ENCODE results near the gene MYO10. TPM values are rescaled to one million over a fixed set of nuclear protein-coding genes. Genes with fewer than 3 reads are reported as not detected.

MYO10 gene
- total RNA-seq, 1 experiment from 2014 or later = 89.8 TPM

DNA sequence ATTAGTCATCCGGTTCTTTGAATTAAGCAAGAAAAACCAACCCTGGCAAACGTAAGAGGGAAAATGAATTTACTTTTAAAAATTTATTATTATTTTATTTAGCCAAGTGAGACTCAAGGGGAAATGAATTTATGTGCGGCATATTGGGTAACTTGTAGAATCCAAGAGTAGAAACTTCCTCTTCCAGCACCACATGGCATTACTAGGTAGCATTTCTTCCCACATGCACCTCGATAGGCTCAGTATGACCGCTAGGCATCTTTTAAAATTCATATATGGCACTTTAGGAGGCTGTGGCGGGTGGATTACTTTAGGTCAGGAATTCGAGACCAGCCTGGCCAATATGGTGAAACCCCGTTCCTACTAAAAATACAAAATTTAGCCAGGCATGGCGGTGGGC lies 17.6 kb upstream of the MYO10 start (continued):
- TF ChIP-seq, protein P1, sequence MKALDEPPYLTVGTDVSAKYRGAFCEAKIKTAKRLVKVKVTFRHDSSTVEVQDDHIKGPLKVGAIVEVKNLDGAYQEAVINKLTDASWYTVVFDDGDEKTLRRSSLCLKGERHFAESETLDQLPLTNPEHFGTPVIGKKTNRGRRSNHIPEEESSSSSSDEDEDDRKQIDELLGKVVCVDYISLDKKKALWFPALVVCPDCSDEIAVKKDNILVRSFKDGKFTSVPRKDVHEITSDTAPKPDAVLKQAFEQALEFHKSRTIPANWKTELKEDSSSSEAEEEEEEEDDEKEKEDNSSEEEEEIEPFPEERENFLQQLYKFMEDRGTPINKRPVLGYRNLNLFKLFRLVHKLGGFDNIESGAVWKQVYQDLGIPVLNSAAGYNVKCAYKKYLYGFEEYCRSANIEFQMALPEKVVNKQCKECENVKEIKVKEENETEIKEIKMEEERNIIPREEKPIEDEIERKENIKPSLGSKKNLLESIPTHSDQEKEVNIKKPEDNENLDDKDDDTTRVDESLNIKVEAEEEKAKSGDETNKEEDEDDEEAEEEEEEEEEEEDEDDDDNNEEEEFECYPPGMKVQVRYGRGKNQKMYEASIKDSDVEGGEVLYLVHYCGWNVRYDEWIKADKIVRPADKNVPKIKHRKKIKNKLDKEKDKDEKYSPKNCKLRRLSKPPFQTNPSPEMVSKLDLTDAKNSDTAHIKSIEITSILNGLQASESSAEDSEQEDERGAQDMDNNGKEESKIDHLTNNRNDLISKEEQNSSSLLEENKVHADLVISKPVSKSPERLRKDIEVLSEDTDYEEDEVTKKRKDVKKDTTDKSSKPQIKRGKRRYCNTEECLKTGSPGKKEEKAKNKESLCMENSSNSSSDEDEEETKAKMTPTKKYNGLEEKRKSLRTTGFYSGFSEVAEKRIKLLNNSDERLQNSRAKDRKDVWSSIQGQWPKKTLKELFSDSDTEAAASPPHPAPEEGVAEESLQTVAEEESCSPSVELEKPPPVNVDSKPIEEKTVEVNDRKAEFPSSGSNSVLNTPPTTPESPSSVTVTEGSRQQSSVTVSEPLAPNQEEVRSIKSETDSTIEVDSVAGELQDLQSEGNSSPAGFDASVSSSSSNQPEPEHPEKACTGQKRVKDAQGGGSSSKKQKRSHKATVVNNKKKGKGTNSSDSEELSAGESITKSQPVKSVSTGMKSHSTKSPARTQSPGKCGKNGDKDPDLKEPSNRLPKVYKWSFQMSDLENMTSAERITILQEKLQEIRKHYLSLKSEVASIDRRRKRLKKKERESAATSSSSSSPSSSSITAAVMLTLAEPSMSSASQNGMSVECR (CRISPR knock-in tag; IDR thresholded peaks at IDR 0.05; ENCODE audit: borderline replicate concordance) = no peak
- no peak for TF ChIP-seq FOXP1 (CRISPR knock-in tag; IDR thresholded peaks at IDR 0.05; ENCODE audit: borderline replicate concordance)
- TF ChIP-seq, protein P2, sequence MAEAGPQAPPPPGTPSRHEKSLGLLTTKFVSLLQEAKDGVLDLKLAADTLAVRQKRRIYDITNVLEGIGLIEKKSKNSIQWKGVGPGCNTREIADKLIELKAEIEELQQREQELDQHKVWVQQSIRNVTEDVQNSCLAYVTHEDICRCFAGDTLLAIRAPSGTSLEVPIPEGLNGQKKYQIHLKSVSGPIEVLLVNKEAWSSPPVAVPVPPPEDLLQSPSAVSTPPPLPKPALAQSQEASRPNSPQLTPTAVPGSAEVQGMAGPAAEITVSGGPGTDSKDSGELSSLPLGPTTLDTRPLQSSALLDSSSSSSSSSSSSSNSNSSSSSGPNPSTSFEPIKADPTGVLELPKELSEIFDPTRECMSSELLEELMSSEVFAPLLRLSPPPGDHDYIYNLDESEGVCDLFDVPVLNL (CRISPR knock-in tag; IDR thresholded peaks at IDR 0.05; ENCODE audit: borderline replicate concordance, low read depth) = no peak
- no peak for TF ChIP-seq TP53 (CRISPR knock-in tag; IDR thresholded peaks at IDR 0.05)
- TF ChIP-seq, protein P3, sequence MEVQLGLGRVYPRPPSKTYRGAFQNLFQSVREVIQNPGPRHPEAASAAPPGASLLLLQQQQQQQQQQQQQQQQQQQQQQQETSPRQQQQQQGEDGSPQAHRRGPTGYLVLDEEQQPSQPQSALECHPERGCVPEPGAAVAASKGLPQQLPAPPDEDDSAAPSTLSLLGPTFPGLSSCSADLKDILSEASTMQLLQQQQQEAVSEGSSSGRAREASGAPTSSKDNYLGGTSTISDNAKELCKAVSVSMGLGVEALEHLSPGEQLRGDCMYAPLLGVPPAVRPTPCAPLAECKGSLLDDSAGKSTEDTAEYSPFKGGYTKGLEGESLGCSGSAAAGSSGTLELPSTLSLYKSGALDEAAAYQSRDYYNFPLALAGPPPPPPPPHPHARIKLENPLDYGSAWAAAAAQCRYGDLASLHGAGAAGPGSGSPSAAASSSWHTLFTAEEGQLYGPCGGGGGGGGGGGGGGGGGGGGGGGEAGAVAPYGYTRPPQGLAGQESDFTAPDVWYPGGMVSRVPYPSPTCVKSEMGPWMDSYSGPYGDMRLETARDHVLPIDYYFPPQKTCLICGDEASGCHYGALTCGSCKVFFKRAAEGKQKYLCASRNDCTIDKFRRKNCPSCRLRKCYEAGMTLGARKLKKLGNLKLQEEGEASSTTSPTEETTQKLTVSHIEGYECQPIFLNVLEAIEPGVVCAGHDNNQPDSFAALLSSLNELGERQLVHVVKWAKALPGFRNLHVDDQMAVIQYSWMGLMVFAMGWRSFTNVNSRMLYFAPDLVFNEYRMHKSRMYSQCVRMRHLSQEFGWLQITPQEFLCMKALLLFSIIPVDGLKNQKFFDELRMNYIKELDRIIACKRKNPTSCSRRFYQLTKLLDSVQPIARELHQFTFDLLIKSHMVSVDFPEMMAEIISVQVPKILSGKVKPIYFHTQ (CRISPR knock-in tag; IDR thresholded peaks at IDR 0.05) = no peak
- no peak for TF ChIP-seq ETV6 (CRISPR knock-in tag; IDR thresholded peaks at IDR 0.05)

DNA sequence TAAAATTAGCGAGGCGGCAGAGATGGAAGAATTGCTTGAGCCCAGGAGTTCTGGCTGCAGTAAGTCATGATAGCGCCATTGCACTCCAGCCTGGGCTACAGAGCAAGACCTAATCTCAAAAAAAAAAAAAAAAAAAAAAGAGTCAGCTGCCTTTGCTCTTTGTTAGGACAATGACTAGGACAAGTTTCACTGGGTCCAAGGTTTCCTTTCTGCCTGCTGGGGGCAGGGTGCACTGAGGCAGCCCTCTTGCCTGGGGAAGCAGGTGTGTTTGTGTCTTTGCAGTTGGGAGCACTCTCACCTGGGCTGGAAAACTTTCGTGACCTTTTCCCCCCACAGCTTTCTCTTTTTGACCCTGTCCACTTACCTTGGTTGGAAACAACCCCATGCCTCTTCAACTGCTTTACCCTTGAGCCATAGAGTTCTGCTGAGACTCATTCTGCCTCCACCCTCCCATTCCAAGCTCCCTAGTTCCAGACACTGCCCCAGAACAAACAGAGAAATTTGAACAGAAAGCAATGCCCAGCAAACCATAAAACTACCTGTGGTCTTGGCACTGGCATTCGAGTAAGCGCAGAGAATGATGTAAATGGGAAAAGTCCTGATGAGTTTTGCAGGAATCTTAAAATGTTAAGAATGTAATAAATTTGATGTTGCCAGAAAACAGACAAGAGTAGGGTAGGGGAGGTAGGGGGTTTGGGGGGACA lies 17.0 kb upstream of the MYO10 start:
- Mint-ChIP-seq H3K9me3 (peaks cover 8% of the 10 kb centered on the region), H3K4me1 (peaks cover 7% of the 10 kb centered on the region), H3K27me3 (ENCODE audit: low read depth) (no peaks in the 10 kb centered on the region), H3K36me3 (no peaks in the 10 kb centered on the region), H3K4me3 (no peak overlapping the region), H3K27ac (no peak overlapping the region)
- DNase-seq (ENCODE audit: low spot score) (no peak), ATAC-seq (peak; percentile 48)
- CTCF ChIA-PET = interaction anchor here (0.6 to 1.7 kb wide), 4 partner anchors 180 to 263 kb away, joined by 3 to 5 read pairs (median 4); no protein-coding TSS in a partner anchor
- POLR2A ChIA-PET = interaction anchor here (0.5 kb wide), 1 partner anchor 41 kb away, joined by 4 read pairs; no protein-coding TSS in a partner anchor
- TF ChIP-seq NFYB (CRISPR knock-in tag; conservative IDR thresholded peaks at IDR 0.05; ENCODE audit: low read depth) = no peak
- TF ChIP-seq, protein P4, sequence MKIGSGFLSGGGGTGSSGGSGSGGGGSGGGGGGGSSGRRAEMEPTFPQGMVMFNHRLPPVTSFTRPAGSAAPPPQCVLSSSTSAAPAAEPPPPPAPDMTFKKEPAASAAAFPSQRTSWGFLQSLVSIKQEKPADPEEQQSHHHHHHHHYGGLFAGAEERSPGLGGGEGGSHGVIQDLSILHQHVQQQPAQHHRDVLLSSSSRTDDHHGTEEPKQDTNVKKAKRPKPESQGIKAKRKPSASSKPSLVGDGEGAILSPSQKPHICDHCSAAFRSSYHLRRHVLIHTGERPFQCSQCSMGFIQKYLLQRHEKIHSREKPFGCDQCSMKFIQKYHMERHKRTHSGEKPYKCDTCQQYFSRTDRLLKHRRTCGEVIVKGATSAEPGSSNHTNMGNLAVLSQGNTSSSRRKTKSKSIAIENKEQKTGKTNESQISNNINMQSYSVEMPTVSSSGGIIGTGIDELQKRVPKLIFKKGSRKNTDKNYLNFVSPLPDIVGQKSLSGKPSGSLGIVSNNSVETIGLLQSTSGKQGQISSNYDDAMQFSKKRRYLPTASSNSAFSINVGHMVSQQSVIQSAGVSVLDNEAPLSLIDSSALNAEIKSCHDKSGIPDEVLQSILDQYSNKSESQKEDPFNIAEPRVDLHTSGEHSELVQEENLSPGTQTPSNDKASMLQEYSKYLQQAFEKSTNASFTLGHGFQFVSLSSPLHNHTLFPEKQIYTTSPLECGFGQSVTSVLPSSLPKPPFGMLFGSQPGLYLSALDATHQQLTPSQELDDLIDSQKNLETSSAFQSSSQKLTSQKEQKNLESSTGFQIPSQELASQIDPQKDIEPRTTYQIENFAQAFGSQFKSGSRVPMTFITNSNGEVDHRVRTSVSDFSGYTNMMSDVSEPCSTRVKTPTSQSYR (CRISPR knock-in tag; IDR thresholded peaks at IDR 0.05) = no peak
- TF ChIP-seq, protein P5, sequence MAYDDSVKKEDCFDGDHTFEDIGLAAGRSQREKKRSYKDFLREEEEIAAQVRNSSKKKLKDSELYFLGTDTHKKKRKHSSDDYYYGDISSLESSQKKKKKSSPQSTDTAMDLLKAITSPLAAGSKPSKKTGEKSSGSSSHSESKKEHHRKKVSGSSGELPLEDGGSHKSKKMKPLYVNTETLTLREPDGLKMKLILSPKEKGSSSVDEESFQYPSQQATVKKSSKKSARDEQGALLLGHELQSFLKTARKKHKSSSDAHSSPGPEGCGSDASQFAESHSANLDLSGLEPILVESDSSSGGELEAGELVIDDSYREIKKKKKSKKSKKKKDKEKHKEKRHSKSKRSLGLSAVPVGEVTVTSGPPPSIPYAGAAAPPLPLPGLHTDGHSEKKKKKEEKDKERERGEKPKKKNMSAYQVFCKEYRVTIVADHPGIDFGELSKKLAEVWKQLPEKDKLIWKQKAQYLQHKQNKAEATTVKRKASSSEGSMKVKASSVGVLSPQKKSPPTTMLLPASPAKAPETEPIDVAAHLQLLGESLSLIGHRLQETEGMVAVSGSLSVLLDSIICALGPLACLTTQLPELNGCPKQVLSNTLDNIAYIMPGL (CRISPR knock-in tag; IDR thresholded peaks at IDR 0.05) = no peak
- no peak for TF ChIP-seq ESRRA (CRISPR knock-in tag; IDR thresholded peaks at IDR 0.05; ENCODE audit: borderline replicate concordance)
- TF ChIP-seq, protein P6, sequence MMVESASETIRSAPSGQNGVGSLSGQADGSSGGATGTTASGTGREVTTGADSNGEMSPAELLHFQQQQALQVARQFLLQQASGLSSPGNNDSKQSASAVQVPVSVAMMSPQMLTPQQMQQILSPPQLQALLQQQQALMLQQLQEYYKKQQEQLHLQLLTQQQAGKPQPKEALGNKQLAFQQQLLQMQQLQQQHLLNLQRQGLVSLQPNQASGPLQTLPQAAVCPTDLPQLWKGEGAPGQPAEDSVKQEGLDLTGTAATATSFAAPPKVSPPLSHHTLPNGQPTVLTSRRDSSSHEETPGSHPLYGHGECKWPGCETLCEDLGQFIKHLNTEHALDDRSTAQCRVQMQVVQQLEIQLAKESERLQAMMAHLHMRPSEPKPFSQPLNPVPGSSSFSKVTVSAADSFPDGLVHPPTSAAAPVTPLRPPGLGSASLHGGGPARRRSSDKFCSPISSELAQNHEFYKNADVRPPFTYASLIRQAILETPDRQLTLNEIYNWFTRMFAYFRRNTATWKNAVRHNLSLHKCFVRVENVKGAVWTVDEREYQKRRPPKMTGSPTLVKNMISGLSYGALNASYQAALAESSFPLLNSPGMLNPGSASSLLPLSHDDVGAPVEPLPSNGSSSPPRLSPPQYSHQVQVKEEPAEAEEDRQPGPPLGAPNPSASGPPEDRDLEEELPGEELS (CRISPR knock-in tag; IDR thresholded peaks at IDR 0.05) = no peak
- TF ChIP-seq SMAD3 (CRISPR knock-in tag; IDR thresholded peaks at IDR 0.05; ENCODE audit: borderline replicate concordance) = no peak
- no peak for TF ChIP-seq GTF2I (CRISPR knock-in tag; conservative IDR thresholded peaks at IDR 0.05)
- TF ChIP-seq, protein P7, sequence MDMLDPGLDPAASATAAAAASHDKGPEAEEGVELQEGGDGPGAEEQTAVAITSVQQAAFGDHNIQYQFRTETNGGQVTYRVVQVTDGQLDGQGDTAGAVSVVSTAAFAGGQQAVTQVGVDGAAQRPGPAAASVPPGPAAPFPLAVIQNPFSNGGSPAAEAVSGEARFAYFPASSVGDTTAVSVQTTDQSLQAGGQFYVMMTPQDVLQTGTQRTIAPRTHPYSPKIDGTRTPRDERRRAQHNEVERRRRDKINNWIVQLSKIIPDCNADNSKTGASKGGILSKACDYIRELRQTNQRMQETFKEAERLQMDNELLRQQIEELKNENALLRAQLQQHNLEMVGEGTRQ (CRISPR knock-in tag; IDR thresholded peaks at IDR 0.05) = no peak
- TF ChIP-seq, protein P8, sequence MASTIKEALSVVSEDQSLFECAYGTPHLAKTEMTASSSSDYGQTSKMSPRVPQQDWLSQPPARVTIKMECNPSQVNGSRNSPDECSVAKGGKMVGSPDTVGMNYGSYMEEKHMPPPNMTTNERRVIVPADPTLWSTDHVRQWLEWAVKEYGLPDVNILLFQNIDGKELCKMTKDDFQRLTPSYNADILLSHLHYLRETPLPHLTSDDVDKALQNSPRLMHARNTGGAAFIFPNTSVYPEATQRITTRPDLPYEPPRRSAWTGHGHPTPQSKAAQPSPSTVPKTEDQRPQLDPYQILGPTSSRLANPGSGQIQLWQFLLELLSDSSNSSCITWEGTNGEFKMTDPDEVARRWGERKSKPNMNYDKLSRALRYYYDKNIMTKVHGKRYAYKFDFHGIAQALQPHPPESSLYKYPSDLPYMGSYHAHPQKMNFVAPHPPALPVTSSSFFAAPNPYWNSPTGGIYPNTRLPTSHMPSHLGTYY (CRISPR knock-in tag; IDR thresholded peaks at IDR 0.05) = no peak
